Dermis microvascular lymphatic vessel endothelial cell (primary cell): ENCODE measurements around the gene LFNG. TPM values are rescaled to one million over a fixed set of nuclear protein-coding genes. Genes with fewer than 3 reads are reported as not detected.
A peak's percentile ranks its signal among the peaks of the same experiment; 100 is the strongest.

ENCODE experiments used
- DNase-seq, 2 donors: peaks; one replicate each; pipeline versions ENCODE4 v3.0.0 to v3.0.0-alpha.2; 2010; ENCODE audit warnings: low read depth in 2 of 2
- total RNA-seq: library from RNA; depleted of rRNA; stranded (reverse); fragments of >200 nt; gene quantifications from 2 replicates; pipeline ENCODE4 v1.2.1, GENCODE V29; 2014

The LFNG gene
- total RNA-seq, 1 donor from 2014 or later: 19.5 TPM

GRCh38 chr7:2568521-2569223, 49.1 kb downstream of the LFNG start:
- no peak for DNase-seq

- no peak for DNase-seq
These were observed 49.8 kb downstream of the LFNG start for GRCh38 chr7:2569421-2569820.

GRCh38 chr7:2570021-2570420, 50.4 kb downstream of the LFNG start:
- peak; percentile 25 to 47 for DNase-seq

- DNase-seq: no peak
These were observed 51.8 kb downstream of the LFNG start for GRCh38 chr7:2571409-2571808.

GRCh38 chr7:2572101-2572842, 52.7 kb downstream of the LFNG start:
- peak in 1 of 2 donors; percentile 49 for DNase-seq

GRCh38 chr7:2573761-2574160, 54.2 kb downstream of the LFNG start:
- no peak for DNase-seq

- DNase-seq: no peak
These were observed 55.6 kb downstream of the LFNG start for GRCh38 chr7:2575046-2575732.

- DNase-seq: no peak
These were observed 56.3 kb downstream of the LFNG start for GRCh38 chr7:2575733-2576340.

- no peak for DNase-seq
These were observed 57.3 kb downstream of the LFNG start for GRCh38 chr7:2576742-2577491.

Other genes starting within 250 kb of the LFNG start
- 7.8 and 10.7 TPM in 2 replicates for gene SNX8, start 205.3 kb upstream of the LFNG start, total RNA-seq
- gene EIF3B, start 164.9 kb upstream of the LFNG start, total RNA-seq: 153 and 172 TPM in 2 replicates
- 4.1 and 6.4 TPM in 2 replicates for gene CHST12, start 116.2 kb upstream of the LFNG start, total RNA-seq
- not detected in 2 replicates for gene GRIFIN, start 43.4 kb upstream of the LFNG start, total RNA-seq
- gene BRAT1, start 35.8 kb downstream of the LFNG start, total RNA-seq: 17.7 and 23.8 TPM in 2 replicates
- 5.9 and 8.2 TPM in 2 replicates for gene IQCE, start 39.2 kb downstream of the LFNG start, total RNA-seq
- gene TTYH3, start 112.2 kb downstream of the LFNG start, total RNA-seq: 37.1 and 64.6 TPM in 2 replicates
- under 0.01 TPM in 1 of 2 replicates, not detected in the other for gene AMZ1, start 168.4 kb downstream of the LFNG start, total RNA-seq